H1 (cell line): ENCODE results near the gene VPS11. TPM values are rescaled to one million over a fixed set of nuclear protein-coding genes. Genes with fewer than 3 reads are reported as not detected.

ENCODE experiments used
- CBX8 ChIP-seq: fragments of 300-800, 300-1000 bp; sonication (generic); IDR thresholded peaks from 2 replicates; pipeline ENCODE4 v1.7.1; 2016; ENCODE audit warnings: low read depth, low read length, borderline replicate concordance
- CEBPB ChIP-seq: IDR thresholded peaks from 2 replicates; pipeline ENCODE4 v1.6.1; 2012; ENCODE audit warnings: low read depth, low read length
- CHD1 ChIP-seq: IDR thresholded peaks from 2 replicates; pipeline ENCODE4 v1.6.1; 2012; ENCODE audit warnings: low read depth, low read length, improper control_type of control experiment
- EGR1 ChIP-seq: IDR thresholded peaks from 2 replicates; pipeline ENCODE4 v1.6.1; 2011; ENCODE audit warnings: low read depth, low read length, borderline replicate concordance
- EP300 ChIP-seq, 2 experiments: IDR thresholded peaks; 1 replicate in 1 of 2; 2 replicates in 1 of 2; pipeline ENCODE4 v1.6.1; 2011 to 2012; ENCODE audit warnings: low read depth in 2 of 2, low read length in 2 of 2, mild to moderate bottlenecking in 2 of 2, borderline replicate concordance in 1 of 2, inconsistent platforms in 1 of 2, moderate library complexity in 1 of 2
- FOSL1 ChIP-seq: IDR thresholded peaks from 2 replicates; pipeline ENCODE4 v1.6.1; 2011; ENCODE audit warnings: mild to moderate bottlenecking, low read depth, low read length, moderate library complexity; ENCODE audit not compliant: insufficient read depth
- GTF2F1 ChIP-seq: IDR thresholded peaks from 2 replicates; pipeline ENCODE4 v1.6.1; 2012; ENCODE audit warnings: low read depth, low read length, improper control_type of control experiment, borderline replicate concordance
- HDAC2 ChIP-seq, 2 experiments: fragments of 300-600 bp in 1 of 2; sonication (generic) in 1 of 2; IDR thresholded peaks; 2 replicates each; pipeline ENCODE4 v1.6.1; 2011 to 2012; ENCODE audit warnings: low read depth in 2 of 2, low read length in 2 of 2, mild to moderate bottlenecking in 2 of 2, moderate library complexity in 2 of 2, borderline replicate concordance in 1 of 2, inconsistent platforms in 1 of 2
- KDM1A ChIP-seq: fragments of 200-600, 300-600 bp; sonication (generic); IDR thresholded peaks from 2 replicates; pipeline ENCODE4 v1.7.1; 2016; ENCODE audit warnings: mild to moderate bottlenecking, low read length, borderline replicate concordance
- MAFK ChIP-seq: IDR thresholded peaks from 2 replicates; pipeline ENCODE4 v1.6.1; 2012; ENCODE audit warnings: low read depth, mild to moderate bottlenecking, improper control_type of control experiment, low read length
- NRF1 ChIP-seq: IDR thresholded peaks from 2 replicates; pipeline ENCODE4 v1.6.1; 2011; ENCODE audit warnings: mild to moderate bottlenecking, low read depth, low read length, improper control_type of control experiment
- PHF8 ChIP-seq: fragments of 200-600 bp; sonication (generic); conservative IDR thresholded peaks from 2 replicates; pipeline ENCODE4 v1.7.1; 2012; ENCODE audit warnings: low read depth, mild to moderate bottlenecking, inconsistent platforms, low read length, moderate library complexity
- POLR2A ChIP-seq, 2 experiments: IDR thresholded peaks; 1 replicate in 1 of 2; 2 replicates in 1 of 2; pipeline ENCODE4 v1.6.1; 2011; ENCODE audit warnings: low read depth in 2 of 2, low read length in 2 of 2, mild to moderate bottlenecking in 2 of 2; ENCODE audit errors: control extremely low read depth in 1 of 2
- POU5F1 ChIP-seq: IDR thresholded peaks from 2 replicates; pipeline ENCODE4 v1.6.1; 2011; ENCODE audit warnings: low read depth, mild to moderate bottlenecking, low read length, moderate library complexity
- RNF2 ChIP-seq: fragments of 200-900, 300-1000 bp; sonication (generic); IDR thresholded peaks from 2 replicates; pipeline ENCODE4 v1.7.1; 2016; ENCODE audit warnings: borderline replicate concordance, low read depth, mild to moderate bottlenecking, antibody characterized with exemption, low read length; ENCODE audit not compliant: poor library complexity, severe bottlenecking; ENCODE audit errors: missing control alignments
- RXRA ChIP-seq: IDR thresholded peaks from 2 replicates; pipeline ENCODE4 v1.6.1; 2011; ENCODE audit warnings: low read depth, mild to moderate bottlenecking, low read length, moderate library complexity; ENCODE audit not compliant: insufficient read depth
- SAP30 ChIP-seq: fragments of 300-600 bp; sonication (generic); IDR thresholded peaks from 2 replicates; pipeline ENCODE4 v1.7.1; 2012; ENCODE audit warnings: low read length, moderate library complexity, mild to moderate bottlenecking, inconsistent platforms; ENCODE audit not compliant: insufficient read depth, insufficient replicate concordance
- SIN3A ChIP-seq, 2 experiments: IDR thresholded peaks in 1 of 2; conservative IDR thresholded peaks in 1 of 2; 2 replicates each; pipeline ENCODE4 v1.6.1; 2011 to 2012; ENCODE audit warnings: low read length in 2 of 2, improper control_type of control experiment in 1 of 2, low read depth in 1 of 2, mild to moderate bottlenecking in 1 of 2
- SIRT6 ChIP-seq: IDR thresholded peaks from one replicate; pipeline ENCODE4 v1.7.1; 2012; ENCODE audit warnings: low read length, inconsistent platforms
- TAF1 ChIP-seq: IDR thresholded peaks from 2 replicates; pipeline ENCODE4 v1.6.1; 2011; ENCODE audit warnings: mild to moderate bottlenecking, low read depth, low read length
- polyA plus RNA-seq, 7 experiments: library from polyadenylated mRNA; depleted of rRNA in 3 of 7; stranded (reverse) in 5 of 7; unstranded in 2 of 7; fragments of >200 nt in 5 of 7; fragments of 200-250 nt in 2 of 7; gene quantifications; 1 replicate in 5 of 7; 2 replicates in 1 of 7; 4 replicates in 1 of 7; pipeline versions ENCODE4 v1.2.1 to v1.2.3, GENCODE V29; 2011 to 2013; ENCODE audit warnings: missing spikeins in 2 of 7, mixed read lengths in 2 of 7
- total RNA-seq: library from RNA; stranded (reverse); fragmentation: NEBNext Ultra II Directional; extraction: Animal tissue kit (Norgen Biotek cat#: 25700); gene quantifications from 2 replicates; pipeline ENCODE4 v1.2.1, GENCODE V29; 2021
- TF ChIP-seq, protein P1 (sequence below): IDR thresholded peaks from 2 replicates; pipeline ENCODE4 v1.6.1; 2012; ENCODE audit warnings: inconsistent platforms

The VPS11 gene
- total and polyA plus RNA-seq, 2 of the 8 experiments (the other 6 are each of a cell fraction or from before 2014, with no cell fraction given) = 13.1 to 15.5 TPM

DNA sequence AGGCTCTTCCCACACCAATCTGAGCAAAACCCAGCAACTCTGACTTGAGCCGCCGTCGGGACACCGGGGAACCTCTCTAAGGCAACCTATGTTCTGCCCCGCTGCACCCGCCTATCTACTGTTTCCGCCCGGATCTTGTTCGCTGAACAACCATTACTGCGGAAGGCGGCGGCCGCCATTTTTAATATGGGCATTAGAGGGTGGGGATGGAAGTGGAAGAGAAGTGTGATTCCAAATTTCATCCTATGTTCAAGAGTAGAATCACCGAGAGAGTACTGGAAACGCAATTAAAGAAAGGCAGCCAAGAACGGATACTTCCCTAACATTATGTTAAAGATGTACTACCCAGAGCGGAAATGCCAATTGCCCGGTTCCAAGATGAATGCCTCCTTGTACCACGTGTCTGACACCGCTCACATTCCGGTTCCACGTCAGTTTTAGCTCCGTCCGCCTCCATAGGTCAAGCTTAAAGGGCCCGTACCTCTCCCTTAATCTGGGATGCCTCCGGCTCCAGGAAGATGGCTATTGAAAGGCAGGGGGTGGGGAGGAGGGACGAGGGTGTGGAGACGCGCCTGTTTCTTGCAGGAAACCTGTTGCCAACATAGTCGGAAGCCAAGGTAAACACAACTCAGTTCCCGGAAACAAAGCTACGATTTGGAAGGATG is 34.3 kb downstream of the VPS11 start, which contains the start of gene DPAGT1 (continued):
- TF ChIP-seq MAFK (no peak), NRF1 (no peak), CBX8 (no peak), PHF8 (no peak; the same call in 1 of the 2 replicates), RNF2 (no peak), SIRT6 (no peak), KDM1A (no peak), CEBPB (no peak), SAP30 (peak; percentile 73), GTF2F1 (peak; percentile 51; the same call in 1 of the 2 replicates), EGR1 (peak; percentile 69; the same call in 1 of the 2 replicates), FOSL1 (no peak), RXRA (no peak), HDAC2 (IDR thresholded peaks at IDR 0.05; ENCODE audit: borderline replicate concordance in 1 of 2, low read depth in 2 of 2, low read length in 2 of 2) (0 out of 4 replicates have a peak, but pooled peaks of 1 of the 2 experiments have one; percentile 14), CHD1 (no peak), EP300 (IDR thresholded peaks at IDR 0.05; ENCODE audit: borderline replicate concordance in 1 of 2, low read depth in 2 of 2, low read length in 2 of 2) (peak in 1 of 2 experiments; percentile 50; a peak in 1 of 3 replicates), SIN3A (conservative IDR thresholded peaks at IDR 0.05 in 1 of 2, IDR thresholded peaks at IDR 0.05 in 1 of 2; ENCODE audit: low read depth in 1 of 2, low read length in 2 of 2) (peak; percentile 78 to 92; a peak in 2 of 4 replicates), TAF1 (peak; percentile 81), POU5F1 (no peak), POLR2A (IDR thresholded peaks at IDR 0.05; ENCODE audit: control extremely low read depth in 1 of 2, low read depth in 2 of 2, low read length in 2 of 2) (peak; percentile 8 to 76; a peak in 1 of 3 replicates)
- TF ChIP-seq, protein P1, sequence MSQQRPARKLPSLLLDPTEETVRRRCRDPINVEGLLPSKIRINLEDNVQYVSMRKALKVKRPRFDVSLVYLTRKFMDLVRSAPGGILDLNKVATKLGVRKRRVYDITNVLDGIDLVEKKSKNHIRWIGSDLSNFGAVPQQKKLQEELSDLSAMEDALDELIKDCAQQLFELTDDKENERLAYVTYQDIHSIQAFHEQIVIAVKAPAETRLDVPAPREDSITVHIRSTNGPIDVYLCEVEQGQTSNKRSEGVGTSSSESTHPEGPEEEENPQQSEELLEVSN = peak; percentile 25
